Dendritic cell treated with granulocyte-macrophage colony-stimulating factor and Interleukin-4, amounts not matched to agents 40 ng/mL and 50 ng/mL, for 4 days (primary cell): Measurements from ENCODE around the gene NOTCH4.
A peak's percentile ranks its signal among the peaks of the same experiment; 100 is the strongest.
"Not testable (repeated sequence)": the region's sequence is repeated elsewhere in the genome, so short reads cannot be mapped to it uniquely, and the experiment has no call there.

Experiments
- H3K27ac Mint-ChIP-seq: one replicate; pipeline ENCODE4 v1.8.0; 2022; ENCODE audit warnings: mild to moderate bottlenecking, mixed read lengths
- H3K27me3 Mint-ChIP-seq: one replicate; pipeline ENCODE4 v1.8.0; 2022; ENCODE audit warnings: mild to moderate bottlenecking, mixed read lengths
- H3K36me3 Mint-ChIP-seq: one replicate; pipeline ENCODE4 v1.8.0; 2022; ENCODE audit warnings: low read depth, mixed read lengths
- H3K4me1 Mint-ChIP-seq: one replicate; pipeline ENCODE4 v1.8.0; 2022; ENCODE audit warnings: low read depth, mixed read lengths
- H3K4me3 Mint-ChIP-seq: one replicate; pipeline ENCODE4 v1.8.0; 2022; ENCODE audit warnings: mild to moderate bottlenecking, moderate library complexity, mixed read lengths
- H3K9me3 Mint-ChIP-seq: one replicate; pipeline ENCODE4 v1.8.0; 2022; ENCODE audit warnings: mixed read lengths
- intact Hi-C: fragments of 100-400 bp; cut with micrococcal nuclease; formaldehyde crosslinking; loops from one replicate; pipeline ENCODE4 v1.15.0; 2022

The NOTCH4 gene

GRCh38 chr6:32211432-32211831 lies 12.4 kb downstream of the NOTCH4 start:
- H3K9me3 Mint-ChIP-seq, H3K27ac Mint-ChIP-seq, H3K4me1 Mint-ChIP-seq, H3K36me3 Mint-ChIP-seq, H3K27me3 Mint-ChIP-seq, intact Hi-C loops, H3K4me3 Mint-ChIP-seq: not testable (repeated sequence)

GRCh38 chr6:32210191-32210601 lies 13.7 kb downstream of the NOTCH4 start:
- no peaks in the 10 kb centered on the region for H3K9me3 Mint-ChIP-seq
- H3K36me3 Mint-ChIP-seq = no peaks in the 10 kb centered on the region
- H3K27ac Mint-ChIP-seq = no peak overlapping the region
- H3K27me3 Mint-ChIP-seq = peaks cover 9% of the 10 kb centered on the region
- peaks cover 9% of the 10 kb centered on the region for H3K4me1 Mint-ChIP-seq
- intact Hi-C loops = no loop called here
- H3K4me3 Mint-ChIP-seq = no peak overlapping the region

DNA sequence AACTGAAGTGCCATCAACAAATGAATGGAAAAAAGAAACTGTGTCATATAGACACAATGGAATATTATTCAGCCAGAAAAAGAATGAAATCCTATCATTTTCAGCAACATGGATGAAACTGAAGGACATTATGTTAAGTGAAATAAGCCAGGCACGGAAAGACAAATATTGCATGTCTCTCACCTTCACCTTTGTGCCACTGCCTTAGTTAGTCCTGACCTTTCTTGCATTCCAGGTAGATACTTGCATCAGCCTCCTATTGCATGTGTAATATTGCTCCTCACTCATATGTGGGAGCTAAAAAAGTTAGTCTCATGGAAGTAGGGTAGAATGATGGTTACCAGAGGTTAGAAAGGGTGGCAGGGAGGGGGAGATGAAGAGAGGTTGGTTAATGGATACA lies 14.9 kb downstream of the NOTCH4 start:
- H3K9me3 Mint-ChIP-seq = no peaks in the 10 kb centered on the region
- intact Hi-C loops = no loop called here
- no peaks in the 10 kb centered on the region for H3K36me3 Mint-ChIP-seq
- H3K4me3 Mint-ChIP-seq = no peak overlapping the region
- H3K27me3 Mint-ChIP-seq = peaks cover 16% of the 10 kb centered on the region
- H3K27ac Mint-ChIP-seq = no peak overlapping the region
- H3K4me1 Mint-ChIP-seq = peaks cover 10% of the 10 kb centered on the region

DNA sequence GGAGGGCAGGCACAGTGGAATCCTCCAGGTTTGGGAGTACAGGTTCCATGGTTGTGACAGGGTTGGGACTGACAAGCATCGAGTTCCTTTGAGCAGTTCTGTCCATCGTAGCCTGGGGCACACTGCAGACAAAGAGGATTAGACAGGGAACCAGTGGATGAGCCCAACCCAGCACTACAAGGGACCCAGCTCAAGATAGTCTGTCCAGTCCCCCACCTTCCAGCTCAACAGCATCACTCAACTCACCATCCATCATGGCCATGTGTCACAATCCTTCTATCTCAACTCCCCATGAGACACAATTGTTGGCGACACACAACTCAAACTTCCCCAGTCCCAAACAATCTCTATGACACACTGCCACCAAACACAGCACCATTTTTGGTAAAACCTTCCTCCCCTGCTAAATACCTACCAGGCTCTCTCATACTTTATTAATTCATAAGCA lies 19.6 kb downstream of the NOTCH4 start:
- Mint-ChIP-seq H3K27ac (no peak overlapping the region), H3K36me3 (no peaks in the 10 kb centered on the region), H3K4me3 (no peak overlapping the region), H3K27me3 (peaks cover 37% of the 10 kb centered on the region), H3K4me1 (peaks cover 5% of the 10 kb centered on the region), H3K9me3 (no peaks in the 10 kb centered on the region)
- intact Hi-C loops = no loop called here

- Mint-ChIP-seq H3K4me1 (peaks cover 5% of the 10 kb centered on the region), H3K9me3 (no peaks in the 10 kb centered on the region), H3K27ac (no peak overlapping the region), H3K27me3 (peaks cover 37% of the 10 kb centered on the region), H3K4me3 (no peak overlapping the region), H3K36me3 (no peaks in the 10 kb centered on the region)
- intact Hi-C loops = no loop called here
Observed at GRCh38 chr6:32203426-32204267, 20.2 kb downstream of the NOTCH4 start.

DNA sequence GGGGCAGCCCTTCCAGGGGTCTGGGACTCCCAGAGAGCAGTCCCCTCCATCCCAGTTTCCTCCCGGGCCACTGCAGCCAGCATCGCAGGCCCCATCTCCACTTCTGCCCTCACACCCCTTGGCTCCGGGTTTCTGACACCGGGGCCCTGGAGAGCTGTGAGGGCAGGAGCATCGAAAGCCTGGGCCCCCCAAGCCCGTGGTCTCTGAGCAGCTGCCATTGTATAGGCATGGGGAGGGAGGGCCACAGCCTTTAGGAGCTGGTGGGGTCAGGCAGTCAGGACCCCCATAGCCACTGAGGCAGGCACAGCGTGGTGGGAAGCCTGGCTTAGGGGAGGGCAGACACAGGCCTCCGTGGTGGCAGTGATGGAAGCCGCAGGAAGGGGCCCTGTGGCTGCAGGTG lies 21.7 kb downstream of the NOTCH4 start:
- peaks cover 9% of the 10 kb centered on the region for H3K4me1 Mint-ChIP-seq
- no peaks in the 10 kb centered on the region for H3K9me3 Mint-ChIP-seq
- no peak overlapping the region for H3K4me3 Mint-ChIP-seq
- intact Hi-C loops = no loop called here
- H3K27ac Mint-ChIP-seq = no peak overlapping the region
- peaks cover 33% of the 10 kb centered on the region for H3K27me3 Mint-ChIP-seq
- peaks cover 1% of the 10 kb centered on the region for H3K36me3 Mint-ChIP-seq

DNA sequence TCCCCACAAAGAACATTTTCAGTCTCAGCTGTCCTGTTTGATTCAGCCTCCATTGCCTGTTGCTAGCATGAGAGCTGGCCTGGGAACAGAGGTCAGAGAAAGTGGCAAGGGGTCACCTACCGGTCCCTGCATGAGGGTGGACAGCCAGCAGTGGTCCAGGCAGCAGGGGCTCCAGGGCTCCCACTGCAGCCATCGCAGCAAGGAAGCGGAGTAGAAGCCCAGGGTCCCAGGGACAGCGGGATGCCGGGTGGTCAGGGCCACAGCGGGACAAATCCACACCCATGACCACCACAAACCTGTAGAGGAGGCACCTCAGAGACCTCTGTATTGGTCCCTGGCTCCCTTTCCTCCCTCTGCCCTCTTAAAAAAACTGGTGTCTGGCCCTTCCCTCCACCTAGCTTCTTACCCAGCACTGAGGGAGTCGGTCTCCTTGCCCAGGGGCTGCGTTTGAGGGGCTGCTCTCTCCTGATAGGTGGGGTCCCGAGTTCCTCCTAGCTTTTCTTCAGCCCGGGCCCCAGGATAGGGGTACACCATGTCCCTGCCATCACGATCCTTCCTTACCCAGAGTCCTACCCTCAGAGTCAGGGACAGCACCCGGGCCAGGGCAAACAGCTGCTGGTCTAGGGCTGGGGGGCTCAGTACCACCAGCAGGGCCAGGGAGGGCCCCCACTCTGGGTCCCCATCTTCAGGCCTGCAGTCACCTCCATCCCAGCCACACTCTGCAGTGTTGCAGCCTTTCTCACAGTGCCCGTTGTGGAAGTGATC lies 23.0 kb downstream of the NOTCH4 start:
- H3K27ac Mint-ChIP-seq = peak overlapping the region; percentile 4
- H3K27me3 Mint-ChIP-seq = peaks cover 30% of the 10 kb centered on the region
- H3K9me3 Mint-ChIP-seq = no peaks in the 10 kb centered on the region
- intact Hi-C loops = no loop called here
- H3K36me3 Mint-ChIP-seq = peaks cover 13% of the 10 kb centered on the region
- H3K4me1 Mint-ChIP-seq = peaks cover 21% of the 10 kb centered on the region
- H3K4me3 Mint-ChIP-seq = no peak overlapping the region

- Mint-ChIP-seq H3K36me3 (peaks cover 13% of the 10 kb centered on the region), H3K27me3 (peaks cover 20% of the 10 kb centered on the region), H3K4me3 (no peak overlapping the region), H3K27ac (peak overlapping the region; percentile 99), H3K9me3 (no peaks in the 10 kb centered on the region), H3K4me1 (peaks cover 33% of the 10 kb centered on the region)
- intact Hi-C loops = no loop called here
Observed at GRCh38 chr6:32198866-32199265, 25.0 kb downstream of the NOTCH4 start.

- peak overlapping the region; percentile 99 for H3K27ac Mint-ChIP-seq
- intact Hi-C loops = no loop called here
- no peak overlapping the region for H3K4me3 Mint-ChIP-seq
- H3K36me3 Mint-ChIP-seq = peaks cover 13% of the 10 kb centered on the region
- no peaks in the 10 kb centered on the region for H3K9me3 Mint-ChIP-seq
- peaks cover 14% of the 10 kb centered on the region for H3K27me3 Mint-ChIP-seq
- H3K4me1 Mint-ChIP-seq = peaks cover 38% of the 10 kb centered on the region
Observed at GRCh38 chr6:32198345-32198696, 25.5 kb downstream of the NOTCH4 start.

DNA sequence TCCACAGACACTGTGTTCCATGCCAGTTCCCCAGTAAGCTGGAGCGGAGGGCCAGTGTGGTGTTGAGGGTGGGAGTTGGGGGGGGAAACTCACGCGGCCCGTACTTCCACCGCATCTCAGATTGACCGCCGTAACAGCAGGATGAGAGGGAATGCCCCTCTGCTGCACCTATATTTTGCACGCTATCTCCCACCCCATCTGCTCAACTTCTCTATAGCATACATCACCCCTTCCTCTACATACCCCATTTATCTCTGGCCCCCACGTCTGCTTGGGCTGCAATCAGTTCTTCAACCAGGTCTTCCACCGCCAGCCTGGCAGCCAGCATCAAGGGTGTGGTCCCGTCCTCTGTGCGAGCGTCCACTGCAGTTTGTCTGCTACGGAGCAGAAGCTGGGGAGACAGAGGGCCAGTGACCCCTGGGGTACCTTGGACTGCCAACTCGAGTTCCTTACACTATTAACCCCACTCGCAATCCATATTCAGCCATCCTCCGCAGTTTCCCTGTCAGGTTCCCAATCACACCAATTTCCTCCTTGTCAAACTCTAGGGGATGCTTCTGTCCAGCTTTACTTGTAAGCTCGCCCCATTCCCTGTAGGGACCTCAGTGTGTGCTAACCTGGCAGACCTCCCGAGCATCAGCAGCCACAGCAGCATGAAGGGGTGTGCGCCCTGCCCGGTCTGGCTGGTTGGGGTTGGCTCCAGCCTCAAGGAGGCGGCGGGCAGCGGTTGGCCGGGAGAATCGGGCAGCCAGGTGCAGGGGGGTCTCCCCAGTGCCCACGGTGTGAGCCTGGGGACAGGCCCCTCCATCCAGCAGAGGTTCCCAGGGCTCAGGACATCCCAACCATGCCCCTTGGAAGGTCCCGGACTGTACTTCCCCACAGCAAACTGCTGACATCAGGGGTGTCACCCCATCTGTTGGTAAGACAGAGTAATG lies 26.9 kb downstream of the NOTCH4 start:
- no peaks in the 10 kb centered on the region for H3K9me3 Mint-ChIP-seq
- intact Hi-C loops = no loop called here

DNA sequence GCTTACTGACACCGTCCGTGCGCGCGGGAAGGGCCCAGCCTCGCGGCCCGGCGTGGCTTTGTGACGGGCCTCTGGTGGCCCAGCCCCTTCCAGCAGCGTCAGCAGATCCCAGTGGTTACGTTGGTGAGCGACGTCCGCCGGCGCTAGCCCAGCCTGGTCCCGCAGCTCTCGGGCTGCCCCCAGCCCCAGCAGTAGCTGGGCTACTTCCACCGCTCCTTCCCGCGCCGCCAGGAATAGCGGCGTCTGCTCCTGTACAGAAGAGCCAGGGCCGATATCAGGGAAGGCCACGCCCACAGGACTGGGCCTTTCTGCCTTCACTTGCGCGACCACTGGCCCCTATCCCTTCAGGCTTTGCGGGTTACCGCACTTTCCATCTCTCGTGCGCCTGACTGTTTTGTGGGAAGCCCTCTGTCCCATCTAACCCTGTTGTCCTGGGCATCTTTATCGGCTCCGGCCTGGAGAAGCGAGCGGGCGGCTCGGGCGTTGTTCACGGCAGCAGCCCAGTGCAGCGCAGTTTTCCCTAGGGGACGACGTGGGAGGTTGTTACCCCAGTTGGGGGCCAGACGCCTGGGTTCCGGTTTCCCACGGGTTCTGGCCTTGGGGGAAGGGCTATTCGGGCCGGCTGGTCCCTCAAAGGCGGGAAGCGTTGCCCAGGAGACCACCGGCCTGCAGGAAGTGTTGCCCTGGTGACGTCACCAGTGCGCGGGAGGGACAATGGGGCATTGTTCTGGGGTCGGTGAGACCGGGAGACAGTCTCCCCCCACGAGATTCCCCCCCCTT lies 27.8 kb downstream of the NOTCH4 start:
- peak overlapping the region; percentile 94 for H3K4me3 Mint-ChIP-seq
- intact Hi-C loops = loop anchor here (1.0 to 2.0 kb wide), 2 partner anchors 18 to 77 kb away; partner anchors contain the start of gene RNF5
- peak overlapping the region; percentile 99 for H3K27ac Mint-ChIP-seq
- H3K36me3 Mint-ChIP-seq = peaks cover 29% of the 10 kb centered on the region
- H3K9me3 Mint-ChIP-seq = no peaks in the 10 kb centered on the region
- peaks cover 9% of the 10 kb centered on the region for H3K27me3 Mint-ChIP-seq
- H3K4me1 Mint-ChIP-seq = peaks cover 61% of the 10 kb centered on the region

More for the DNA sequence above, 26.9 kb downstream of the NOTCH4 start:
- peak overlapping the region; percentile 99 for H3K27ac Mint-ChIP-seq
- peaks cover 52% of the 10 kb centered on the region for H3K4me1 Mint-ChIP-seq
- peak overlapping the region; percentile 94 for H3K4me3 Mint-ChIP-seq
- H3K27me3 Mint-ChIP-seq = peaks cover 13% of the 10 kb centered on the region
- H3K36me3 Mint-ChIP-seq = peaks cover 21% of the 10 kb centered on the region

DNA sequence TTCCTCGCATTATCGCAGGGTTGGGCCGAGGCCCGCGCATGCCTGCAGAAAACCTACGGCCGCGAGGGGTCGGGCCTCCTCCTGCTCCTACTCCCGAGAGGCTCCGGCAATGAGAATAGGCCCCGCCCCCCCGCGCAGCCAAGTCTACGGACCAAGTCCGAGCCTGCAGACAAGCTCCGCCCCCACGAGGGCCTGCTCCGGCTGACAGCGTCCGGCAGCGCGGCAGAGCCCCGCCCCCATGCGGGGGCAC lies 28.3 kb downstream of the NOTCH4 start:
- H3K36me3 Mint-ChIP-seq = peaks cover 34% of the 10 kb centered on the region
- peaks cover 5% of the 10 kb centered on the region for H3K27me3 Mint-ChIP-seq
- H3K9me3 Mint-ChIP-seq = no peaks in the 10 kb centered on the region
- intact Hi-C loops = loop anchor here (1.0 to 2.0 kb wide), 2 partner anchors 17 to 77 kb away; partner anchors contain the start of gene RNF5
- peaks cover 64% of the 10 kb centered on the region for H3K4me1 Mint-ChIP-seq
- peak overlapping the region; percentile 99 for H3K27ac Mint-ChIP-seq
- peak overlapping the region; percentile 94 for H3K4me3 Mint-ChIP-seq
